Stimulated activated CD4-positive, alpha-beta T cell treated with anti-CD3 and anti-CD28 coated beads, Interleukin-15, amount 100 ng/mL, for 24 hours (primary cell): ENCODE data around the gene BST2.

Source experiments
- DNase-seq: peaks from one replicate; pipeline ENCODE4 v3.0.0-alpha.2; 2020

The BST2 gene

GRCh38 chr19:17405250-17406045, at the start of gene BST2:
Gene BST2, minus strand, starts transcription at chr19:17405630. Its CDS starts 55 bp downstream, at chr19:17405575.
- DNase-seq = peak; percentile 67

- DNase-seq = no peak
Observed at GRCh38 chr19:17454576-17455071, 49.2 kb upstream of the BST2 start.

- DNase-seq = no peak
Observed at GRCh38 chr19:17451820-17452219, 46.4 kb upstream of the BST2 start.

- DNase-seq = peak; percentile 73
Observed at GRCh38 chr19:17450264-17451075, 45.0 kb upstream of the BST2 start.

GRCh38 chr19:17448131-17448967, 42.9 kb upstream of the BST2 start, which contains the start of gene TMEM221:
Gene TMEM221, minus strand, starts transcription at chr19:17448668. Its CDS starts 206 bp downstream, at chr19:17448462.
- DNase-seq = peak; percentile 73

- DNase-seq = no peak
Observed at GRCh38 chr19:17447704-17448130, 42.3 kb upstream of the BST2 start.

GRCh38 chr19:17445526-17446165, 40.2 kb upstream of the BST2 start:
- no peak for DNase-seq

GRCh38 chr19:17441241-17442021, 36.0 kb upstream of the BST2 start:
- DNase-seq = peak; percentile 27

- DNase-seq = no peak
Observed at GRCh38 chr19:17436874-17437267, 31.4 kb upstream of the BST2 start.

GRCh38 chr19:17436094-17436873, 30.9 kb upstream of the BST2 start:
- no peak for DNase-seq

- DNase-seq = no peak
Observed at GRCh38 chr19:17435218-17435617, 29.8 kb upstream of the BST2 start.

GRCh38 chr19:17431417-17431816, 26.0 kb upstream of the BST2 start:
- no peak for DNase-seq

GRCh38 chr19:17429641-17430113, 24.2 kb upstream of the BST2 start:
- DNase-seq = no peak

GRCh38 chr19:17424743-17425365, 19.4 kb upstream of the BST2 start:
- peak; percentile 54 for DNase-seq

GRCh38 chr19:17423429-17424208, 18.2 kb upstream of the BST2 start:
- DNase-seq = no peak

GRCh38 chr19:17421942-17422341, 16.5 kb upstream of the BST2 start:
- DNase-seq = no peak

- peak; percentile 52 for DNase-seq
Observed at GRCh38 chr19:17420475-17420924, 15.1 kb upstream of the BST2 start.

GRCh38 chr19:17419621-17420474, 14.4 kb upstream of the BST2 start, which contains the start of gene MVB12A:
Gene MVB12A, plus strand, starts transcription at chr19:17420047. Its CDS starts 89 bp downstream, at chr19:17420136.
- DNase-seq = peak; percentile 97
